Pancreas (tissue), 10 donors: Measurements from ENCODE around the gene MAP3K6. TPM values are rescaled to one million over a fixed set of nuclear protein-coding genes. Genes with fewer than 3 reads are reported as not detected.

Experiments used
- ATAC-seq, 4 donors: fragments of 200-7000 bp; cut with Tn5 transposase; one replicate each; pipeline versions ENCODE4 v1.8.0 to v1.9.1; 2020; ENCODE audit warnings: mild to moderate bottlenecking in 4 of 4, moderate library complexity in 4 of 4
- DNase-seq, 6 donors: peaks; one replicate each; pipeline ENCODE4 v3.0.0-alpha.2; 2020
- FAIRE-seq: peaks from 2 replicates; lab custom pipeline; 2012; peaks lifted over from hg19 to GRCh38; lab: Jason Lieb, UNC
- H3K27ac ChIP-seq, 4 donors: fragments of 200-600 bp; sonication (generic); 1 replicate in 3 of 4; 2 replicates in 1 of 4; pipeline versions ENCODE4 v1.5.0 to v1.8.0; 2020
- H3K27me3 ChIP-seq, 4 donors: fragments of 200-600 bp; one replicate each; pipeline ENCODE4 v1.8.0; 2021
- H3K36me3 ChIP-seq, 3 donors: fragments of 200-600 bp; sonication (generic) in 1 of 3; one replicate each; pipeline versions ENCODE4 v1.5.0 to v1.8.0; 2020 to 2021
- H3K4me1 ChIP-seq, 3 donors: fragments of 200-600 bp; one replicate each; pipeline ENCODE4 v1.8.0; 2021
- H3K4me3 ChIP-seq, 4 donors: fragments of 200-600 bp; sonication (generic) in 2 of 4; one replicate each; pipeline versions ENCODE4 v1.5.0 to v1.8.0; 2020 to 2021
- H3K9me3 ChIP-seq, 4 donors: fragments of 200-600 bp; one replicate each; pipeline ENCODE4 v1.8.0; 2021
- WGBS, 2 donors: extraction: QIAGEN DNeasy Blood & Tissue Kit; methylation state at CpG; one replicate each; pipeline ENCODE4 v1.1.7; 2013; 5-methylcytosine and 5-hydroxymethylcytosine counted together
- intact Hi-C, 3 donors: fragments of 100-400 bp; cut with DNase I; formaldehyde crosslinking; loops; one replicate each; pipeline versions ENCODE4 v1.11.1 to v1.14.2; 2022
- polyA plus RNA-seq, 2 donors: library from polyadenylated mRNA; stranded (reverse); fragments of 200-250 nt; gene quantifications; one replicate each; pipeline ENCODE4 v1.2.3, GENCODE V29; 2013
- total RNA-seq, 6 donors: library from RNA; stranded (reverse); fragmentation: NEBNext Ultra II Directional in 4 of 6; extraction: Animal tissue kit (Norgen Biotek cat#: 25700) in 4 of 6; gene quantifications; one replicate each; pipeline versions ENCODE4 v1.2.1 to v1.2.4, GENCODE V29; 2021 to 2023
- TF ChIP-seq, protein P1 (sequence below), 4 donors: fragments of 200-600 bp; sonication (generic) in 3 of 4; IDR thresholded peaks; one replicate each; pipeline versions ENCODE4 v1.5.0 to v1.8.0; 2021; ENCODE audit warnings: antibody characterized with exemption in 4 of 4
- donor health status: healthy with polysubstance abuse.
- donor health status: DM: no; HTN: no; CAD: no; lungs with moderate emphysema.
- donor health status: DM: no; HTN: no; CAD: no.
- donor health status: control.
- donor health status: control.
- donor health status: Bipolar disorder and iron deficiency.
- donor health status: DM: yes; HTN: yes; CAD: no.
- donor health status: DM: no; HTN: no; CAD: no.
- donor health status: DM: no; HTN: no; CAD: no.
- donor health status: DM: yes; HTN: yes; CAD: no.

The MAP3K6 gene
- total and polyA plus RNA-seq, 8 donors: 4.7 to 65.7 (median 10.1) TPM

DNA sequence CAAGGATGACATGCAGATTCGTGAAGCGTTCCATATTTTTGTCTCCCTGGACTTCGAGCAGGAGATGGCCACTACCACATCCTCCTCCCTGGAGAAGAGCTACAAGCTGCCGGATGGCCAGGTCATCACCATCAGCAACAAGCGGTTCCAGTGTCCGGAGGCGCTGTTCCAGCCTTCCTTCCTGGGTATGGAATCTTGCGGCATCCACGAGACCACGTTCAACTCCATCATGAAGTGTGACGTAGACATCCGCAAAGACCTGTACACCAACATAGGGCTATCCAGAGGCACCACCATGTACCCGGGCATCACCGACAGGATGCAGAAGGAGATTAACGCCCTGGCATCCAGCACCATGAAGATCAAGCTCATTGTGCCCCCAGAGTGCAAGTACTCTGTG is 41.5 kb downstream of the MAP3K6 start:
- Histone ChIP-seq H3K27me3 (no peaks in the 10 kb centered on the region), H3K4me1 (peaks cover 0 to 17% (median 7%) of the 10 kb centered on the region in 3 donors), H3K27ac (no peak overlapping the region), H3K36me3 (peaks cover 0 to 6% (median 0%) of the 10 kb centered on the region in 3 donors), H3K4me3 (no peak overlapping the region), H3K9me3 (no peaks in the 10 kb centered on the region)
- ATAC-seq (no peak), FAIRE-seq (no peak), DNase-seq (no peak)
- TF ChIP-seq, protein P1, sequence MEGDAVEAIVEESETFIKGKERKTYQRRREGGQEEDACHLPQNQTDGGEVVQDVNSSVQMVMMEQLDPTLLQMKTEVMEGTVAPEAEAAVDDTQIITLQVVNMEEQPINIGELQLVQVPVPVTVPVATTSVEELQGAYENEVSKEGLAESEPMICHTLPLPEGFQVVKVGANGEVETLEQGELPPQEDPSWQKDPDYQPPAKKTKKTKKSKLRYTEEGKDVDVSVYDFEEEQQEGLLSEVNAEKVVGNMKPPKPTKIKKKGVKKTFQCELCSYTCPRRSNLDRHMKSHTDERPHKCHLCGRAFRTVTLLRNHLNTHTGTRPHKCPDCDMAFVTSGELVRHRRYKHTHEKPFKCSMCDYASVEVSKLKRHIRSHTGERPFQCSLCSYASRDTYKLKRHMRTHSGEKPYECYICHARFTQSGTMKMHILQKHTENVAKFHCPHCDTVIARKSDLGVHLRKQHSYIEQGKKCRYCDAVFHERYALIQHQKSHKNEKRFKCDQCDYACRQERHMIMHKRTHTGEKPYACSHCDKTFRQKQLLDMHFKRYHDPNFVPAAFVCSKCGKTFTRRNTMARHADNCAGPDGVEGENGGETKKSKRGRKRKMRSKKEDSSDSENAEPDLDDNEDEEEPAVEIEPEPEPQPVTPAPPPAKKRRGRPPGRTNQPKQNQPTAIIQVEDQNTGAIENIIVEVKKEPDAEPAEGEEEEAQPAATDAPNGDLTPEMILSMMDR (IDR thresholded peaks at IDR 0.05): no peak
- 87 to 89% methylated on average over 15 of the region's 15 CpGs for WGBS, 2 donors
- intact Hi-C loops: no loop called here

DNA sequence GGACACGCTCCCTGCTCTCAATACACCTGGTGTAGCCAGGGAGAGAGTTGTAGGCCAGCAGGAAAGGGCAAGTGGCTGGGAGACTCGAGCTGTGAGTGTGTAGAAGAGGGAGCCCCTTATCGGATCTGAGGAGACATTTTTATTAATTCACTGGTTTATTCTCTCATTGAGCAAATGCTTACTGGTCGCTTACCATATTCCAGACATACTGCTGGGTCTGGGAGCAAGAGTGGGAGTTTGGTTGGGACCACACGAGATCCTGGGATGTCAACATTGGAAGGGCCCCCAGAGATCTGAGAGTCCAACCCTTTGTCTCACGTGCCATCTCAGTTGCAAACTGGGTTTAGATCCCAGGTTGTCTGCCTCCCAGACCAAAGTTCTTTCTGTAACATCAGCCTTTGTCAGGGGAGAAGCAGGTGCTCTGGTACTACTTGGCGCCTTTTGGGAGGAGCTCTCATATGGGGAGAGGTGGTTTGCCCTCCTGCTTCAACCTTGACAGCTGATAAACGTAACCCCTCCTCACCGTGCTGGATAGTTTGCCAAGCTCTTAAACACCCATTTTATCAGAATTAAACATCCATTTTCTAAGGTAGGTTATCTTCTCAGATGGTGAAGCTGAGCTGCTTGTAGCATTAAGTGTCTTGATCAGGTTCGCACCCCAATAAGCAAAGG is 44.1 kb downstream of the MAP3K6 start:
- TF ChIP-seq, protein P1 (IDR thresholded peaks at IDR 0.05): no peak
- WGBS, 2 donors: 7 to 8% methylated on average over 10 of the region's 10 CpGs
- H3K36me3 ChIP-seq: peaks cover 0 to 6% (median 0%) of the 10 kb centered on the region in 3 donors
- H3K27me3 ChIP-seq: no peaks in the 10 kb centered on the region
- FAIRE-seq (no peak), DNase-seq (no peak), ATAC-seq (no peak)
- intact Hi-C loops: no loop called here
- H3K9me3 ChIP-seq: no peaks in the 10 kb centered on the region
- peaks cover 0 to 17% (median 7%) of the 10 kb centered on the region in 3 donors for H3K4me1 ChIP-seq
- H3K27ac ChIP-seq: peak overlapping the region; percentile 61 to 81 (median 77)
- peak overlapping the region; percentile 70 to 94 (median 88) for H3K4me3 ChIP-seq

DNA sequence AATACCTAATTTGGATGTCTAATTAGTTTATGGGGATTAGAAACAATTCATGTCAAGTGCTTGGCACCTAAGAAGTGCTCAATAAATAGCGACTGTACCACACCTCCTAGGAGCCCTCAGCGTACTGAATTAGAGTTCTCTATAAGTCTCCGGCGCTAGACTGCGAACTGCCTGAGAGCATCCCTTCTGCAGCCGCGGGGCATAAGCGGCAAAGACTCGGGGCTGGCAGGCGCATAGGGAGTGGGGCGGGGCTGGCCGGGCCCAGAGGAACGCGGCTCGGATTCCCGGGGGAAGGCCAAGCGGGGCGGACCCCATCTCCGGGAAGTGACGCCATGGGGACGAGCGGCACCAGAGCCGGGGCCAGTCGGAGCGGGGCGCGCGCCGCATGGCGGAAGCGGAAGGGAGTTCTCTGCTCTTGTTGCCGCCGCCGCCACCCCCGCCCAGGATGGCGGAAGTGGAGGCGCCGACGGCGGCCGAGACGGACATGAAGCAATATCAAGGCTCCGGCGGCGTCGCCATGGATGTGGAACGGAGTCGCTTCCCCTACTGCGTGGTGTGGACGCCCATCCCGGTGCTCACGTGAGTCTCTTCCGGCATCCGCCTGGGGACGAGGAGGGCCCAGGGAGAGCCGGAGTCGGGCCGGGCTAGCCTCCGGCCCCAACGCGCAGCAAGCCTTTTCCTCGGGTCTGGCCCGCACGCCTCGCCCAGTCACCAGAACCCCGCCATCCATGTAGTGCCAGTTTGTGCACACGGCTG is 44.8 kb downstream of the MAP3K6 start, which contains the start of gene TMEM222:
Gene TMEM222, plus strand, starts transcription at position 351 of the 756 bp plus-strand sequence. Its CDS starts 35 bp downstream, at position 386.
- WGBS, 2 donors: 0 to 1% methylated on average over 55 to 67 of the region's 67 CpGs
- peak; percentile 99 to 100 (median 99) for ATAC-seq
- Histone ChIP-seq H3K27ac (peak within 1 kb of the TSS; percentile 61 to 81 (median 77)), H3K4me3 (peak within 1 kb of the TSS; percentile 70 to 94 (median 88)), H3K27me3 (no peaks in the 10 kb centered on the region), H3K9me3 (no peaks in the 10 kb centered on the region), H3K36me3 (peaks cover 0 to 6% (median 0%) of the 10 kb centered on the region in 3 donors), H3K4me1 (peaks cover 0 to 17% (median 7%) of the 10 kb centered on the region in 3 donors)
- FAIRE-seq: no peak
- TF ChIP-seq, protein P1 (IDR thresholded peaks at IDR 0.05): peak in 2 of 4 donors; percentile 25 to 30
- intact Hi-C loops: no loop called here
- DNase-seq: peak; percentile 96 to 99 (median 98)

DNA sequence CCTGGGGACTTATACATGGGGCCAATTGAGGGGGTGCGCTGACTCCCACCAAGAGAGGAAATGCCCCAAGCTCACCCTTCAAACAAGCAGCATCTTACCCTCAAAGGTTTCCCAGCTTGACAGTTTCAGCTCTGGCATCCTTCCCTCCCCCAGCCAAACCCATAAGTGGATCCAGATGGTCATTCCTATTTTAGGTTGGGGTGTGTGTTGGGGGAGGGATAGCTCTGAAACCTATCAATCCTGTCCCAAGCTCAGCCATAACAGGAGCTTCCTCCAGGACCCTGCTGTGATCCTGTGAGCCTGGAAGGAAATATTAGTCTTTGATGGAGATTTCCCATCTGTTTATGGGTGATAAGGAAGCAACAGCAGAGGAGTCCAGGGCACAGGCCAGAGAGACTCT is 48.2 kb downstream of the MAP3K6 start:
- peaks cover 0 to 11% (median 4%) of the 10 kb centered on the region in 3 donors for H3K4me1 ChIP-seq
- no peaks in the 10 kb centered on the region for H3K36me3 ChIP-seq
- ATAC-seq (no peak), FAIRE-seq (no peak), DNase-seq (no peak)
- 60 to 71% methylated on average over 1 of the region's 1 CpG for WGBS, 2 donors
- TF ChIP-seq, protein P1 (IDR thresholded peaks at IDR 0.05): no peak
- no peak overlapping the region for H3K4me3 ChIP-seq
- H3K9me3 ChIP-seq: no peaks in the 10 kb centered on the region
- intact Hi-C loops: no loop called here
- no peak overlapping the region for H3K27ac ChIP-seq
- no peaks in the 10 kb centered on the region for H3K27me3 ChIP-seq
